ENCODE results near the gene CD24. TPM values are rescaled to one million over a fixed set of nuclear protein-coding genes. Genes with fewer than 3 reads are reported as not detected.

Gene CD24
- total RNA-seq, 1 donor, result 3.3 TPM

GRCh38 chr6:106922626-106923025 lies 51.9 kb downstream of the CD24 start:
- Histone ChIP-seq H3K9me3 (ENCODE audit: low read depth, low read length) (no peaks in the 10 kb centered on the region), H2AFZ (ENCODE audit: low read length) (no peak overlapping the region), H4K20me1 (ENCODE audit: insufficient read depth, low read length) (no peaks in the 10 kb centered on the region), H3K79me2 (ENCODE audit: insufficient read depth, low read length) (no peaks in the 10 kb centered on the region), H3K27ac (ENCODE audit: low read depth, low read length) (no peak overlapping the region), H3K4me2 (ENCODE audit: insufficient read depth, low read length) (no peak overlapping the region), H3K27me3 (ENCODE audit: insufficient read depth, low read length) (peaks cover 20% of the 10 kb centered on the region), H3K4me3 (ENCODE audit: insufficient read depth, low read length) (no peak overlapping the region), H3K4me1 (ENCODE audit: insufficient read depth, low read length) (no peaks in the 10 kb centered on the region), H3K36me3 (ENCODE audit: insufficient read depth, low read length) (no peaks in the 10 kb centered on the region)
- no peak for DNase-seq (ENCODE audit: insufficient read length, low spot score, missing footprints)
- no peak for TF ChIP-seq CTCF (IDR thresholded peaks at IDR 0.05; ENCODE audit: extremely low read depth, low read depth, low read length)

Other genes with a start within 250 kb of the CD24 start
- gene MTRES1, start 53.5 kb upstream of the CD24 start, total RNA-seq, result 12.3 and 14.1 TPM in 2 replicates
- 3.2 and 3.6 TPM in 2 replicates for gene BEND3, start 140.8 kb upstream of the CD24 start, total RNA-seq

All from osteoblast (primary cell).